SK-N-SH (cell line): ENCODE measurements around the gene DDX31.

ENCODE experiments used
- CHD2 ChIP-seq: fragments of 150-350 bp; IDR thresholded peaks from 2 replicates; pipeline ENCODE4 v1.6.1; 2018; ENCODE audit warnings: low read length; ENCODE audit not compliant: partially characterized antibody
- CTCF ChIP-seq: fragments of 200-600 bp; sonication (generic); IDR thresholded peaks from 2 replicates; pipeline ENCODE4 v1.6.1; 2017; ENCODE audit warnings: antibody characterized with exemption, mild to moderate bottlenecking, moderate library complexity
- EP300 ChIP-seq, 2 experiments: IDR thresholded peaks; 2 replicates each; pipeline versions ENCODE4 v1.4.0 to v1.6.1; 2012; ENCODE audit warnings: borderline replicate concordance in 1 of 2, low read depth in 1 of 2, low read length in 1 of 2
- EZH2phosphoT487 ChIP-seq: fragments of 200-600 bp; sonication (generic); IDR thresholded peaks from 2 replicates; pipeline ENCODE4 v1.6.1; 2017; ENCODE audit warnings: low read depth, mixed run types, mild to moderate bottlenecking, antibody characterized with exemption, moderate library complexity, borderline replicate concordance
- JUND ChIP-seq: IDR thresholded peaks from 2 replicates; pipeline ENCODE4 v1.4.0; 2012
- MXI1 ChIP-seq: IDR thresholded peaks from 2 replicates; pipeline ENCODE4 v1.6.1; 2012; ENCODE audit warnings: mild to moderate bottlenecking, low read depth, low read length, improper control_type of control experiment
- POLR2AphosphoS5 ChIP-seq: IDR thresholded peaks from 2 replicates; pipeline ENCODE4 v1.6.1; 2012; ENCODE audit warnings: low read depth, low read length
- REST ChIP-seq: IDR thresholded peaks from 2 replicates; pipeline ENCODE4 v1.6.1; 2012; ENCODE audit warnings: mild to moderate bottlenecking, low read depth, low read length, moderate library complexity
- RFX5 ChIP-seq: IDR thresholded peaks from 2 replicates; pipeline ENCODE4 v1.6.1; 2012; ENCODE audit warnings: mild to moderate bottlenecking, improper control_type of control experiment, low read length
- SIN3A ChIP-seq: IDR thresholded peaks from 2 replicates; pipeline ENCODE4 v1.6.1; 2012; ENCODE audit warnings: low read depth, mild to moderate bottlenecking, low read length, moderate library complexity, borderline replicate concordance
- SMC3 ChIP-seq: IDR thresholded peaks from 2 replicates; pipeline ENCODE4 v1.6.1; 2012; ENCODE audit warnings: low read depth, low read length, improper control_type of control experiment
- TEAD4 ChIP-seq: IDR thresholded peaks from 2 replicates; pipeline ENCODE4 v1.4.0; 2012; ENCODE audit warnings: mild to moderate bottlenecking, borderline replicate concordance; ENCODE audit not compliant: insufficient read depth
- ZBTB33 ChIP-seq: IDR thresholded peaks from 2 replicates; pipeline ENCODE4 v1.4.0; 2012; ENCODE audit warnings: low read depth, borderline replicate concordance

GRCh38 chr9:132622159-132622558, 47.6 kb downstream of the DDX31 start:
- TF ChIP-seq SMC3 (no peak), SIN3A (no peak), TEAD4 (no peak), CTCF (no peak), EZH2phosphoT487 (no peak), REST (no peak), CHD2 (no peak), MXI1 (no peak), RFX5 (no peak), EP300 (IDR thresholded peaks at IDR 0.05; ENCODE audit: borderline replicate concordance in 1 of 2, low read depth in 1 of 2, low read length in 1 of 2) (no peak), POLR2AphosphoS5 (no peak), ZBTB33 (no peak), JUND (no peak)
